ENCODE measurements around the gene MMP17. TPM values are rescaled to one million over a fixed set of nuclear protein-coding genes. Genes with fewer than 3 reads are reported as not detected.

MMP17 gene
- total RNA-seq, 1 experiment from 2014 or later, result 12.6 TPM

- intact Hi-C loops (cut with micrococcal nuclease; ENCODE audit: unreplicated experiment), result no loop called here
- CTCF ChIA-PET, result no interaction called here
- H3K27ac ChIP-seq (ENCODE audit: low read depth, low read length, poor library complexity, severe bottlenecking), result peak overlapping the region; percentile 76
Measured at GRCh38 chr12:131894981-131895639, 66.9 kb downstream of the MMP17 start.

GRCh38 chr12:131895640-131896079 is 67.5 kb downstream of the MMP17 start:
- Histone ChIP-seq H3K36me3 (ENCODE audit: insufficient read depth, low read length, poor library complexity, severe bottlenecking) (peaks cover 4% of the 10 kb centered on the region), H3K9me3 (ENCODE audit: low read depth, low read length, poor library complexity, severe bottlenecking) (no peaks in the 10 kb centered on the region), H3K27ac (ENCODE audit: low read depth, low read length, poor library complexity, severe bottlenecking) (peak overlapping the region; percentile 76), H3K4me3 (ENCODE audit: low read depth, low read length, poor library complexity, severe bottlenecking) (peak overlapping the region; percentile 70), H3K4me1 (ENCODE audit: insufficient read depth, low read length, poor library complexity, severe bottlenecking) (peaks cover 12% of the 10 kb centered on the region), H3K27me3 (replicated peaks; ENCODE audit: insufficient read depth, low read depth, low read length, poor library complexity) (no peaks in the 10 kb centered on the region)
- TF ChIP-seq EZH2 (IDR thresholded peaks at IDR 0.05; ENCODE audit: borderline replicate concordance, low read depth, low read length, poor library complexity, severe bottlenecking) (no peak), CTCF (conservative IDR thresholded peaks at IDR 0.05; ENCODE audit: low read depth, low read length) (no peak)
- intact Hi-C loops (cut with micrococcal nuclease; ENCODE audit: unreplicated experiment), result no loop called here
- ChIA-PET CTCF (no interaction called here), POLR2A (ENCODE audit: low non-redundant PET) (no interaction called here)
- BruUV-seq (replicated peaks), result TSS peak; percentile 34
- DNase-seq (ENCODE audit: low spot score), result no peak

More at GRCh38 chr12:131894981-131895639, 66.9 kb downstream of the MMP17 start:
- no peak for DNase-seq (ENCODE audit: low spot score)
- Histone ChIP-seq H3K27me3 (replicated peaks; ENCODE audit: insufficient read depth, low read depth, low read length, poor library complexity) (no peaks in the 10 kb centered on the region), H3K4me3 (ENCODE audit: low read depth, low read length, poor library complexity, severe bottlenecking) (peak overlapping the region; percentile 70), H3K9me3 (ENCODE audit: low read depth, low read length, poor library complexity, severe bottlenecking) (no peaks in the 10 kb centered on the region), H3K4me1 (ENCODE audit: insufficient read depth, low read length, poor library complexity, severe bottlenecking) (peaks cover 12% of the 10 kb centered on the region), H3K36me3 (ENCODE audit: insufficient read depth, low read length, poor library complexity, severe bottlenecking) (peaks cover 4% of the 10 kb centered on the region)
- no peak for TF ChIP-seq CTCF (conservative IDR thresholded peaks at IDR 0.05; ENCODE audit: low read depth, low read length)
- TF ChIP-seq EZH2 (IDR thresholded peaks at IDR 0.05; ENCODE audit: borderline replicate concordance, low read depth, low read length, poor library complexity, severe bottlenecking), result no peak
- BruUV-seq (replicated peaks), result no TSS peak
- POLR2A ChIA-PET (ENCODE audit: low non-redundant PET), result no interaction called here

- peak overlapping the region; percentile 70 for H3K4me3 ChIP-seq (ENCODE audit: low read depth, low read length, poor library complexity, severe bottlenecking)
- peak; percentile 46 for DNase-seq (ENCODE audit: low spot score)
- TF ChIP-seq CTCF (conservative IDR thresholded peaks at IDR 0.05; ENCODE audit: low read depth, low read length) (no peak), EZH2 (IDR thresholded peaks at IDR 0.05; ENCODE audit: borderline replicate concordance, low read depth, low read length, poor library complexity, severe bottlenecking) (no peak)
- H3K4me1 ChIP-seq (ENCODE audit: insufficient read depth, low read length, poor library complexity, severe bottlenecking), result peaks cover 12% of the 10 kb centered on the region
- H3K27ac ChIP-seq (ENCODE audit: low read depth, low read length, poor library complexity, severe bottlenecking), result peak overlapping the region; percentile 76
- intact Hi-C loops (cut with micrococcal nuclease; ENCODE audit: unreplicated experiment), result no loop called here
- no peaks in the 10 kb centered on the region for H3K27me3 ChIP-seq (replicated peaks; ENCODE audit: insufficient read depth, low read depth, low read length, poor library complexity)
- H3K9me3 ChIP-seq (ENCODE audit: low read depth, low read length, poor library complexity, severe bottlenecking), result no peaks in the 10 kb centered on the region
- H3K36me3 ChIP-seq (ENCODE audit: insufficient read depth, low read length, poor library complexity, severe bottlenecking), result peaks cover 4% of the 10 kb centered on the region
- CTCF ChIA-PET, result interaction anchor here (0.6 kb wide), 1 partner anchor 50 kb away, joined by 4 read pairs; no protein-coding TSS in a partner anchor
- no TSS peak for BruUV-seq (replicated peaks)
- POLR2A ChIA-PET (ENCODE audit: low non-redundant PET), result interaction anchor here (0.6 kb wide), 1 partner anchor 115 kb away, joined by 4 read pairs; no protein-coding TSS in a partner anchor
Measured at GRCh38 chr12:131896080-131896810, 68.1 kb downstream of the MMP17 start.
